GM23248 (cell line): ENCODE data around the gene CLPTM1L. TPM values are rescaled to one million over a fixed set of nuclear protein-coding genes. Genes with fewer than 3 reads are reported as not detected.

ENCODE experiments used
- DNase-seq: peaks from one replicate; pipeline ENCODE4 v3.0.0-alpha.2; 2015
- H2AFZ ChIP-seq: fragments of 200-600 bp; sonication (generic); 2 replicates; pipeline ENCODE4 v1.6.1; 2016; ENCODE audit warnings: antibody characterized with exemption
- H3F3A ChIP-seq: fragments of 200-600 bp; sonication (generic); 2 replicates; pipeline ENCODE4 v1.6.1; 2016; ENCODE audit warnings: mild to moderate bottlenecking, antibody characterized with exemption, mixed run types; ENCODE audit not compliant: insufficient read depth
- H3K27ac ChIP-seq: fragments of 200-600 bp; sonication (generic); 2 replicates; pipeline ENCODE4 v1.5.1; 2016; ENCODE audit warnings: mild to moderate bottlenecking
- H3K27me3 ChIP-seq: fragments of 200-600 bp; sonication (generic); replicated peaks from 2 replicates; pipeline ENCODE4 v1.6.1; 2016; ENCODE audit warnings: mild to moderate bottlenecking; ENCODE audit not compliant: insufficient read depth
- H3K36me3 ChIP-seq: fragments of 200-600 bp; sonication (generic); 2 replicates; pipeline ENCODE4 v1.6.1; 2016; ENCODE audit warnings: low read depth, mild to moderate bottlenecking
- H3K4me1 ChIP-seq: fragments of 200-600 bp; sonication (generic); 2 replicates; pipeline ENCODE4 v1.6.1; 2016; ENCODE audit warnings: mild to moderate bottlenecking; ENCODE audit not compliant: insufficient read depth
- H3K4me2 ChIP-seq: fragments of 200-600 bp; sonication (generic); one replicate; pipeline ENCODE4 v1.6.1; 2016; ENCODE audit warnings: mild to moderate bottlenecking; ENCODE audit not compliant: unreplicated experiment
- H3K4me3 ChIP-seq: fragments of 200-600 bp; sonication (generic); 2 replicates; pipeline ENCODE4 v1.5.1; 2016; ENCODE audit warnings: mild to moderate bottlenecking
- H3K79me2 ChIP-seq: fragments of 200-600 bp; sonication (generic); 2 replicates; pipeline ENCODE4 v1.6.1; 2016; ENCODE audit warnings: mild to moderate bottlenecking; ENCODE audit not compliant: insufficient read depth
- H3K9ac ChIP-seq: fragments of 200-600 bp; sonication (generic); 2 replicates; pipeline ENCODE4 v1.6.1; 2016; ENCODE audit warnings: mild to moderate bottlenecking
- H3K9me2 ChIP-seq: fragments of 200-600 bp; sonication (generic); 2 replicates; pipeline ENCODE4 v1.6.1; 2016; ENCODE audit warnings: mixed run types, mild to moderate bottlenecking, moderate library complexity; ENCODE audit not compliant: insufficient read depth
- H3K9me3 ChIP-seq: fragments of 200-600 bp; sonication (generic); one replicate; pipeline ENCODE4 v1.6.1; 2017; ENCODE audit warnings: low read depth
- H4K20me1 ChIP-seq: fragments of 200-600 bp; sonication (generic); 2 replicates; pipeline ENCODE4 v1.6.0; 2016; ENCODE audit not compliant: insufficient read depth
- EZH2 ChIP-seq: fragments of 200-600 bp; sonication (generic); IDR thresholded peaks from 2 replicates; pipeline ENCODE4 v1.6.1; 2018; ENCODE audit warnings: antibody characterized with exemption, mild to moderate bottlenecking; ENCODE audit not compliant: insufficient read depth, poor library complexity, severe bottlenecking
- EZH2phosphoT487 ChIP-seq: fragments of 200-600 bp; sonication (generic); IDR thresholded peaks from 2 replicates; pipeline ENCODE4 v1.6.1; 2018; ENCODE audit warnings: antibody characterized with exemption, moderate library complexity, mild to moderate bottlenecking, low read depth; ENCODE audit not compliant: insufficient read depth
- WGBS, 2 experiments: methylation state at CpG; one replicate each; pipeline ENCODE4 v1.1.6; 2015 to 2017; ENCODE audit warnings: low lambda C conversion rate in 2 of 2, low coverage in 1 of 2; ENCODE audit errors: missing lambda C conversion rate in 2 of 2; 5-methylcytosine and 5-hydroxymethylcytosine counted together
- in situ Hi-C: fragments of 300-500 bp; cut with MboI; formaldehyde crosslinking; loops from 2 replicates; pipeline ENCODE4 v1.15.0; 2020
- microRNA-seq: library from miRNA; unstranded; fragments of <30 nt; microRNA quantifications from one replicate; pipeline ENCODE4, GENCODE V29; 2016; ENCODE audit warnings: borderline number of aligned reads
- polyA plus RNA-seq: library from polyadenylated mRNA; unstranded; fragments of >200 nt; fragmentation: Nextera tagmentation; extraction: Ambion mirVana; gene quantifications from 2 replicates; pipeline ENCODE4 v1.2.1, GENCODE V29; 2016
- small RNA-seq: library from RNA; depleted of rRNA; stranded (forward); fragments of <200 nt; gene quantifications from one replicate; pipeline ENCODE3, GENCODE V24; 2014; ENCODE audit warnings: low read depth, low replicate concordance
- total RNA-seq: library from RNA; depleted of rRNA; stranded (reverse); fragments of >200 nt; shearing (Covaris generic); gene quantifications from 2 replicates; pipeline ENCODE4 v1.2.3, GENCODE V29; 2014; rRNA removed

The CLPTM1L gene
- total and polyA plus RNA-seq, 2 experiments from 2014 or later, result 25.6 to 135 TPM

DNA sequence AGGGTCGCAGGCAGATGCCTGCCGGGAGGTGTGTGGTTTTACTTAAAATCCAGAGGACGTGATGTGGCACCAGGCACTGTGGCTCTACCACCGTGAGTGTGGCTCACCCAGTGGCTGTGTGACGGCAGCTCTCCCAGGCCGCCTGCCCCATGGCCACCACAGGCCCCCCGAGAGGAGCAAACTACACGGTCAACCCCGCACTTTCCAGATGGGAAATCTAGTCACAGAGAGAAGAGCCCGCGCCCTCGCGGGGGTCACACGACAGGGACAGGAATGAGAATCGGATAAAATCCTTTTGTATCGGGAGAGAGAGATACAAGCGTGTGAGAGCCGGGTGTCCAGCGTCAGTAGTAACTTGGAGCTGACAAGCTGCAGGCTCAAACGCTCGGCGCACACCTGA lies 74.5 kb downstream of the CLPTM1L start:
- Histone ChIP-seq H3K9me3 (no peaks in the 10 kb centered on the region), H3K9ac (no peak overlapping the region), H3K36me3 (no peaks in the 10 kb centered on the region), H3K27ac (no peak overlapping the region), H3K4me3 (no peak overlapping the region), H3K4me2 (no peak overlapping the region), H3F3A (no peaks in the 10 kb centered on the region), H4K20me1 (no peaks in the 10 kb centered on the region), H3K4me1 (no peaks in the 10 kb centered on the region), H3K79me2 (no peaks in the 10 kb centered on the region), H3K9me2 (no peaks in the 10 kb centered on the region), H2AFZ (no peak overlapping the region), H3K27me3 (no peaks in the 10 kb centered on the region)
- no peak for DNase-seq
- TF ChIP-seq EZH2 (no peak), EZH2phosphoT487 (no peak)
- in situ Hi-C loops, result no loop called here
- 77 to 80% methylated on average over 22 of the region's 22 CpGs for WGBS, 2 experiments

DNA sequence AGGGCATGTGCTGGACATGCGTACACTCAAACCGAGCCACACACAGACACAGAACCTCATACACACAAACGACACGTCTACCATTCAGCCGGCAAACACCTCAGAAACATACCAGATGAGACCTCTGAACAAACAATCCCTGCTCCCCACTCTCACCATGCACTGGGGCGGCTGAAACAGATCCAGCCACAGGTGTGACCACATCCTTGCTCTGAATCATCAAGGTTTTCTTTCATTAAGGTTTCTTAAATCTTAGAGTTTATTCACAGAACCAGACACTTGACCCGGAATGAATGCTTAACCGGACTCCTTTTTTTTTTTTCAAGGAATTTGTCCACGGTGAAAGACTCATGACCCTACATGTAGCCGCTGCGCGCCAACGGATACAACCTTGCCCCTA lies 76.2 kb downstream of the CLPTM1L start:
- Histone ChIP-seq H3K9me2 (no peaks in the 10 kb centered on the region), H3K36me3 (no peaks in the 10 kb centered on the region), H3K9ac (no peak overlapping the region), H3K4me2 (no peak overlapping the region), H2AFZ (no peak overlapping the region), H3K79me2 (no peaks in the 10 kb centered on the region), H3K4me1 (no peaks in the 10 kb centered on the region), H3K9me3 (no peaks in the 10 kb centered on the region), H3K27me3 (no peaks in the 10 kb centered on the region), H3K27ac (no peak overlapping the region), H3K4me3 (no peak overlapping the region), H3F3A (no peaks in the 10 kb centered on the region), H4K20me1 (no peaks in the 10 kb centered on the region)
- no peak for DNase-seq
- TF ChIP-seq EZH2phosphoT487 (no peak), EZH2 (no peak)
- in situ Hi-C loops, result no loop called here
- 69 to 72% methylated on average over 13 of the region's 13 CpGs for WGBS, 2 experiments

GRCh38 chr5:1268056-1268455 lies 76.8 kb downstream of the CLPTM1L start:
- WGBS, 2 experiments, result 50 to 55% methylated on average over 13 of the region's 13 CpGs

More at GRCh38 chr5:1268056-1268455, 76.8 kb downstream of the CLPTM1L start:
- no peaks in the 10 kb centered on the region for H3K36me3 ChIP-seq
- no peaks in the 10 kb centered on the region for H3K9me2 ChIP-seq
- DNase-seq, result no peak
- no peaks in the 10 kb centered on the region for H4K20me1 ChIP-seq
- no peak overlapping the region for H3K4me2 ChIP-seq
- H3F3A ChIP-seq, result no peaks in the 10 kb centered on the region
- no peak overlapping the region for H3K9ac ChIP-seq
- no peak overlapping the region for H3K27ac ChIP-seq
- H3K4me3 ChIP-seq, result no peak overlapping the region
- H3K79me2 ChIP-seq, result no peaks in the 10 kb centered on the region
- TF ChIP-seq EZH2phosphoT487 (no peak), EZH2 (no peak)
- no peak overlapping the region for H2AFZ ChIP-seq
- no peaks in the 10 kb centered on the region for H3K9me3 ChIP-seq
- in situ Hi-C loops, result no loop called here
- no peaks in the 10 kb centered on the region for H3K4me1 ChIP-seq
- no peaks in the 10 kb centered on the region for H3K27me3 ChIP-seq

Small RNA genes lying within 50 kb of the gene (microRNA-seq; reads per million reads assigned to microRNA genes)
- not detected for gene MIR4457

Small RNA genes lying within 50 kb of the gene (small RNA-seq; reads per million reads assigned to genes)
- gene MIR4457, result not detected

Other genes with a start within 250 kb of the CLPTM1L start
- 1.6 and 1.9 TPM in 2 replicates for gene SLC12A7, start 233.0 kb downstream of the CLPTM1L start, total RNA-seq
- gene SLC12A7, start 233.0 kb downstream of the CLPTM1L start, polyA plus RNA-seq, result 0.46 and 0.75 TPM in 2 replicates
- not detected in 2 replicates for gene SLC6A19, start 143.5 kb downstream of the CLPTM1L start, total RNA-seq
- gene SLC6A19, start 143.5 kb downstream of the CLPTM1L start, polyA plus RNA-seq, result not detected in 2 replicates
- gene SLC6A18, start 119.7 kb downstream of the CLPTM1L start, total RNA-seq, result not detected in 2 replicates
- gene SLC6A18, start 119.7 kb downstream of the CLPTM1L start, polyA plus RNA-seq, result not detected in 2 replicates
- gene TERT, start 50.0 kb downstream of the CLPTM1L start, total RNA-seq, result not detected in 2 replicates
- not detected in 2 replicates for gene TERT, start 50.0 kb downstream of the CLPTM1L start, polyA plus RNA-seq
- gene SLC6A3, start 100.3 kb upstream of the CLPTM1L start, total RNA-seq, result not detected in 2 replicates
- gene SLC6A3, start 100.3 kb upstream of the CLPTM1L start, polyA plus RNA-seq, result not detected in 2 replicates
- 31.6 and 48.4 TPM in 2 replicates for gene LPCAT1, start 178.9 kb upstream of the CLPTM1L start, total RNA-seq
- gene LPCAT1, start 178.9 kb upstream of the CLPTM1L start, polyA plus RNA-seq, result 19.2 and 22.2 TPM in 2 replicates